Tibial artery (tissue), 4 donors: Measurements from ENCODE around the gene CLEC2L.

ENCODE experiments used
- DNase-seq, 2 donors: peaks; one replicate each; pipeline ENCODE4 v3.0.0-alpha.2; 2019
- H3K27ac ChIP-seq, 2 donors: fragments of 200-600 bp; sonication (generic) in 1 of 2; 1 replicate in 1 of 2; 2 replicates in 1 of 2; pipeline ENCODE4 v1.5.1; 2018 to 2019; ENCODE audit warnings: mild to moderate bottlenecking in 1 of 2
- H3K27me3 ChIP-seq, 2 donors: fragments of 200-600 bp; sonication (generic) in 1 of 2; one replicate each; pipeline versions ENCODE4 v1.5.1 to v1.6.0; 2016 to 2019
- H3K36me3 ChIP-seq, 3 donors: fragments of 200-600 bp; sonication (generic) in 2 of 3; one replicate each; pipeline ENCODE4 v1.5.1; 2016 to 2019; ENCODE audit warnings: mild to moderate bottlenecking in 2 of 3
- H3K4me1 ChIP-seq, 4 donors: fragments of 200-600 bp; sonication (generic) in 2 of 4; 1 replicate in 3 of 4; 2 replicates in 1 of 4; pipeline ENCODE4 v1.5.1; 2016 to 2019
- H3K4me3 ChIP-seq, 2 donors: fragments of 200-600 bp; sonication (generic) in 1 of 2; 1 replicate in 1 of 2; 2 replicates in 1 of 2; pipeline ENCODE4 v1.5.1; 2018 to 2019; ENCODE audit warnings: mild to moderate bottlenecking in 2 of 2
- H3K9me3 ChIP-seq, 3 donors: fragments of 200-600 bp; sonication (generic) in 1 of 3; one replicate each; pipeline ENCODE4 v1.5.1; 2016 to 2019
- CTCF ChIP-seq, 2 experiments: fragments of 200-600 bp in 1 of 2; fragments of 450-650 bp in 1 of 2; IDR thresholded peaks; one replicate each; pipeline ENCODE4 v1.5.1; 2017 to 2019; ENCODE audit warnings: antibody characterized with exemption in 2 of 2, mild to moderate bottlenecking in 1 of 2, moderate library complexity in 1 of 2
- intact Hi-C: fragments of 100-400 bp; cut with DNase I; formaldehyde crosslinking; loops from one replicate; pipeline ENCODE4 v1.15.0; 2023; ENCODE audit warnings: low total_unique reads

Gene CLEC2L

GRCh38 chr7:139538881-139539635, 15.6 kb downstream of the CLEC2L start:
- intact Hi-C loops = no loop called here
- Histone ChIP-seq H3K4me1 (peaks cover 0 to 5% (median 0%) of the 10 kb centered on the region in 4 donors), H3K4me3 (no peak overlapping the region), H3K36me3 (no peaks in the 10 kb centered on the region), H3K27me3 (peaks cover 0 to 6% of the 10 kb centered on the region in 2 donors), H3K27ac (no peak overlapping the region), H3K9me3 (no peaks in the 10 kb centered on the region)
- DNase-seq = no peak
- TF ChIP-seq CTCF (IDR thresholded peaks at IDR 0.05) = no peak

GRCh38 chr7:139540203-139540602, 16.7 kb downstream of the CLEC2L start:
- H3K4me3 ChIP-seq = no peak overlapping the region
- no peak overlapping the region for H3K27ac ChIP-seq
- intact Hi-C loops = no loop called here
- no peak for TF ChIP-seq CTCF (IDR thresholded peaks at IDR 0.05)
- H3K36me3 ChIP-seq = no peaks in the 10 kb centered on the region
- peaks cover 0 to 8% of the 10 kb centered on the region in 2 donors for H3K27me3 ChIP-seq
- peaks cover 0 to 5% (median 0%) of the 10 kb centered on the region in 4 donors for H3K4me1 ChIP-seq
- no peaks in the 10 kb centered on the region for H3K9me3 ChIP-seq
- DNase-seq = no peak

- Histone ChIP-seq H3K27me3 (peaks cover 0 to 8% of the 10 kb centered on the region in 2 donors), H3K4me3 (no peak overlapping the region), H3K27ac (no peak overlapping the region), H3K4me1 (peaks cover 0 to 5% (median 0%) of the 10 kb centered on the region in 4 donors), H3K36me3 (no peaks in the 10 kb centered on the region), H3K9me3 (no peaks in the 10 kb centered on the region)
- intact Hi-C loops = no loop called here
- TF ChIP-seq CTCF (IDR thresholded peaks at IDR 0.05) = no peak
- no peak for DNase-seq
These were observed 18.3 kb downstream of the CLEC2L start for GRCh38 chr7:139541600-139542307.

- intact Hi-C loops = no loop called here
- TF ChIP-seq CTCF (IDR thresholded peaks at IDR 0.05) = no peak
These were observed 19.0 kb downstream of the CLEC2L start for GRCh38 chr7:139542308-139543151.

GRCh38 chr7:139543801-139544603, 20.5 kb downstream of the CLEC2L start:
- no peak overlapping the region for H3K4me3 ChIP-seq
- H3K27ac ChIP-seq = no peak overlapping the region
- H3K27me3 ChIP-seq = peaks cover 0 to 8% of the 10 kb centered on the region in 2 donors
- no peaks in the 10 kb centered on the region for H3K36me3 ChIP-seq
- peaks cover 0 to 5% (median 0%) of the 10 kb centered on the region in 4 donors for H3K4me1 ChIP-seq
- no peak for TF ChIP-seq CTCF (IDR thresholded peaks at IDR 0.05)
- no peaks in the 10 kb centered on the region for H3K9me3 ChIP-seq
- DNase-seq = peak in 1 of 2 donors; percentile 30
- intact Hi-C loops = no loop called here

More at GRCh38 chr7:139542308-139543151, 19.0 kb downstream of the CLEC2L start:
- Histone ChIP-seq H3K27me3 (peaks cover 0 to 8% of the 10 kb centered on the region in 2 donors), H3K9me3 (no peaks in the 10 kb centered on the region), H3K4me3 (no peak overlapping the region), H3K4me1 (peaks cover 0 to 5% (median 0%) of the 10 kb centered on the region in 4 donors), H3K36me3 (no peaks in the 10 kb centered on the region), H3K27ac (no peak overlapping the region)
- DNase-seq = no peak
